Stimulated activated memory B cell treated with anti-CD40 and anti-IgM and Interleukin-4, amounts not matched to agents 10 μg/mL and 1 μg/mL and 100 μg/mL, for 72 hours (primary cell): ENCODE results near the gene CRYAA.
A peak's percentile ranks its signal among the peaks of the same experiment; 100 is the strongest.

Experiments
- ATAC-seq: fragments of 150-1000 bp; cut with Tn5 transposase; 2 replicates; pipeline ENCODE4 v1.10.0; 2021
- H3K27ac Mint-ChIP-seq: one replicate; pipeline ENCODE4 v1.8.0; 2022; ENCODE audit warnings: mild to moderate bottlenecking, mixed read lengths
- H3K27me3 Mint-ChIP-seq: one replicate; pipeline ENCODE4 v1.8.0; 2022; ENCODE audit warnings: mixed read lengths
- H3K36me3 Mint-ChIP-seq: one replicate; pipeline ENCODE4 v1.8.0; 2022; ENCODE audit warnings: mixed read lengths
- H3K4me1 Mint-ChIP-seq: one replicate; pipeline ENCODE4 v1.8.0; 2022; ENCODE audit warnings: mixed read lengths
- H3K4me3 Mint-ChIP-seq: one replicate; pipeline ENCODE4 v1.8.0; 2022; ENCODE audit warnings: mild to moderate bottlenecking, moderate library complexity, mixed read lengths
- H3K9me3 Mint-ChIP-seq: one replicate; pipeline ENCODE4 v1.8.0; 2022; ENCODE audit warnings: mixed read lengths

Gene CRYAA

GRCh38 chr21:43191521-43191920, 22.7 kb downstream of the CRYAA start:
- Mint-ChIP-seq H3K27me3 (peaks cover 49% of the 10 kb centered on the region), H3K36me3 (peaks cover 9% of the 10 kb centered on the region), H3K9me3 (no peaks in the 10 kb centered on the region), H3K4me3 (no peak overlapping the region), H3K4me1 (peaks cover 76% of the 10 kb centered on the region), H3K27ac (no peak overlapping the region)
- no peak for ATAC-seq

- Mint-ChIP-seq H3K9me3 (no peaks in the 10 kb centered on the region), H3K27me3 (peaks cover 50% of the 10 kb centered on the region), H3K4me1 (peaks cover 78% of the 10 kb centered on the region), H3K27ac (peak overlapping the region; percentile 25), H3K36me3 (peaks cover 9% of the 10 kb centered on the region), H3K4me3 (no peak overlapping the region)
- no peak for ATAC-seq
These were observed 23.2 kb downstream of the CRYAA start for GRCh38 chr21:43191971-43192370.

GRCh38 chr21:43192501-43193081, 23.8 kb downstream of the CRYAA start:
- H3K27ac Mint-ChIP-seq = peak overlapping the region; percentile 25
- no peak for ATAC-seq
- peaks cover 83% of the 10 kb centered on the region for H3K4me1 Mint-ChIP-seq
- H3K4me3 Mint-ChIP-seq = no peak overlapping the region
- H3K9me3 Mint-ChIP-seq = peaks cover 2% of the 10 kb centered on the region
- H3K27me3 Mint-ChIP-seq = peaks cover 50% of the 10 kb centered on the region
- H3K36me3 Mint-ChIP-seq = peaks cover 9% of the 10 kb centered on the region

DNA sequence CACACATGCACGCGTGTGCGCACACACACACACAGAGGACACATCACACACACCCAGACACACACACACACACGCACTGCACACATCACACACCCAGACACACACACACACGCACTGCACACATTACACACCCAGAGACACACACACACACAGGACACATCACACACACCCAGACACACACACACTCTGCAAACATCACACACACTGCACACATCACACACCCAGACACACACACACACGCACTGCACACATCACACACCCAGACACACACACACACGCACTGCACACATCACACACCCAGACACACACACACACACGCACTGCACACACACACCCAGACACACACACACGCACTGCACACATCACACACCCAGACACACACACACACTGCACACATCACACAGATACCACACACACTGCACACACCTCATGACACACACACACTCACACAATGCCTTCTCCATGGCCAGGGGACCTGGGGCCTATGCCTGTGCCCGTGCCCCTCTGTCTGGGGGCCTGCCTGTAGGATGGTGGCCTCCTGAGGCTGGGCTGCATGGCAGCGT, 24.4 kb downstream of the CRYAA start:
- H3K27ac Mint-ChIP-seq = peak overlapping the region; percentile 25
- H3K36me3 Mint-ChIP-seq = peaks cover 10% of the 10 kb centered on the region
- peak; percentile 18 for ATAC-seq
- peaks cover 3% of the 10 kb centered on the region for H3K9me3 Mint-ChIP-seq
- peaks cover 77% of the 10 kb centered on the region for H3K4me1 Mint-ChIP-seq
- no peak overlapping the region for H3K4me3 Mint-ChIP-seq
- peaks cover 50% of the 10 kb centered on the region for H3K27me3 Mint-ChIP-seq

DNA sequence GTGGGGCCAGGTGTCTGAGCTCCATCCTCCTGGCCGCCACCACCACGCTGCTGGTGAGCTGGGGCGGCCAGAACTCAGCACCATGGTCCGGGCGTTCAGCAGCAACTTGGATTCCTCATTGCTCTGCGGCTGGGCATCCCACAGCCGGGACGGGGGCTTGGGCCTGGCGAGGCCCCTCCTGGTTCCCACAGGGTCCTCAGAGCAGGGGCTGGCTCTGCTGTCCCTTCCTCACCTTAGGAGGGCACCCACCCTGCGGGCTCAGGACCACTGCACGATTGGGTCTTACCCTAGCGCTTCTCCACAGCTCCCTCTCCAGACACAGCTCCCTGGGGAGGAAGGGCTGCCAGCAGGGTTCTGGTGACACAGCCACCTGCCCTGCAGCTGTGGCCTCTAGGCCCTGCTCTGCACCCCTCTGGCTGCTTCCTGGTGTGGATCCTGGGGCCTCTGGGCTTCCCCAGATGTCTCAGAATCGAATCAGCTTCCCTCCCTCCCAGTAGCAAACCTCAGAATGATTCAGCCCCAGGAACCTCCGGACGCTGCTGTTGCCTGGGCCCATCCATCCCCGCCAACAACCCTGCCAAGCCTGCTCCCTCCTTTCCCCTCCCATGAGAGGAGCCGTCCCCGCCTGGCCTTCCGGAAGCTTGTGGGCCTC, 25.0 kb downstream of the CRYAA start:
- Mint-ChIP-seq H3K9me3 (peaks cover 9% of the 10 kb centered on the region), H3K36me3 (peaks cover 15% of the 10 kb centered on the region), H3K27me3 (peaks cover 50% of the 10 kb centered on the region), H3K27ac (peak overlapping the region; percentile 79), H3K4me1 (peaks cover 71% of the 10 kb centered on the region), H3K4me3 (no peak overlapping the region)
- ATAC-seq = peak; percentile 72

DNA sequence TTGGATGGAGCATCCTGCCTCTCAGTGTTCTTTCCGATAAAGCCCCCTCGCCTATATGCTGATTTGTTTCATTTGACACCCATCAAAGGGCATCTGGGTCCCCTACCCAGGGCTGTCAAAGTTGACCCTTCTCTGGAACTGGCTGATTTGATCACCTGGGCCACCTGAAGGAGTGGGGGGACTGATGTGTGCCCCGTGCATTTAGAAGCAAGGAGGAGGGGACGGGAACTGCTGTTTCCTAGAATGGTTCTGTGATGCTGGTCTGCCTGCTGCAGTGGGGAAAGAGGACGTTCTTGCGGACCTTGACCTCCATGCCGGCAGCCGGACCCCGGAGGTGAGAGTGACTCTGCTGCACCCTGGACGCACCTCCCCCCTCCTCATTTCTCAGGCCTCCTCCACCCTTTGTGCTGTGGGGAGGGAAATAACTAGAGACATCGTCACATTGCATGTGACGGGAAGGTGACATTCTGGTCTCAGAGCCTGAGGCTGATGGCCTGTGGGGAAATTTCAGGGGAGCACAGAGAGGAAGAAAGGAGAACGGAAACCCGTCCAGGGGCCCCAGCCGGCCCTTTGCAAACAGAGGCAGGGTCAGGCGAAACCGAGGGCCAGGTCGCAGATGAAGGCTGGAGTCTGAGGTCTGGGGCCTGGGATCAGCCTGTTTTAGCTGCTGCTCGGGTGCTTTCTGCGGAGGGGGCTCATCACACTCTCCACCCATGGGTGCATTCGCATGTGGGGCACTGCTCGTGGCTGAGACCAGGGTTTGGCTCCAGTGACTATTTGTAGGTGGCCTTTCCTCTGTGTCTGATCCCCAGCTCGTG, 25.7 kb downstream of the CRYAA start:
- Mint-ChIP-seq H3K27me3 (peaks cover 50% of the 10 kb centered on the region), H3K4me1 (peaks cover 68% of the 10 kb centered on the region), H3K27ac (peak overlapping the region; percentile 79), H3K4me3 (peak overlapping the region; percentile 2), H3K9me3 (peaks cover 12% of the 10 kb centered on the region), H3K36me3 (peaks cover 15% of the 10 kb centered on the region)
- ATAC-seq = peak; percentile 79

GRCh38 chr21:43195121-43196021, 26.6 kb downstream of the CRYAA start:
- Mint-ChIP-seq H3K27me3 (peaks cover 50% of the 10 kb centered on the region), H3K4me1 (peaks cover 62% of the 10 kb centered on the region), H3K36me3 (peaks cover 15% of the 10 kb centered on the region), H3K9me3 (peaks cover 12% of the 10 kb centered on the region), H3K27ac (peak overlapping the region; percentile 79), H3K4me3 (peak overlapping the region; percentile 19)
- ATAC-seq = no peak

DNA sequence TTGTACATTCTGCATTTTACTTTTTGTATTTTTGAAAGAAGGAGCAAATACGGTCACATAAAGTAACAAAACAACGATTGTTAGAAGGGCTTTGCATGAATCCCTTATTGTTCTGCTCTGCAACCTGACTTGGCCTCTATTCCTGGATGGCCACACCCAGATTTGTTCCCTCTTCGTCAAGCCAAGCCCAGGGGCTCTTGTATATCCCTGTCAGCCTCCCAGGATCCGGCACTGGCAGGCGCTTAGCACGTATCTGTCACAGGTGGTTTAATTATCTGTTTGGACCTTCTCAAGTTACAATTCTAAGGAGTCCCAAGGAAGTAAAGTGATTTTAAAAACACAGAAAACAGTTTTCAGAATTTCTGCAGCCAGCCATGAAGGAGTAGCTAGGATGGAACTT, 28.0 kb downstream of the CRYAA start:
- Mint-ChIP-seq H3K4me1 (peaks cover 51% of the 10 kb centered on the region), H3K27ac (no peak overlapping the region), H3K36me3 (peaks cover 18% of the 10 kb centered on the region), H3K27me3 (peaks cover 48% of the 10 kb centered on the region), H3K9me3 (peaks cover 22% of the 10 kb centered on the region), H3K4me3 (no peak overlapping the region)
- ATAC-seq = no peak

DNA sequence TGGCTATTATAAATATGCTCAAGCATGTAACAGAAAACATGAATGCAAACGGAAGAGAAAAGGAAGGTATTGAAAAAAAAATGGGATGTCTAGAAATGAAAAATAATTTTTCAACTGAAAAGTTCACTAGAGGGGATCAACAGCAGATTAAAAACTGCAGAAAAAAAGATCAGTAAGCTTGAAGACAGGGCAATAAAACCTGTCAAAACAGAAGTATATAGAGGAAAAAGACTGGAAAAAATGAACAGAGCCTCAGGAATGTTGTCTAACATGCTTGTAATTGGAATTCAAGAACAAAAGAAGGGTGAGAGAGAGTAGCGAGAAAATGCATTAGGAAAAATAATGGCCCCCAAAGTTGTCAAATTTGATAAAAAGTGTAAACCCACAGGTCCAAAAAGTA, 29.6 kb downstream of the CRYAA start:
- H3K27me3 Mint-ChIP-seq = peaks cover 33% of the 10 kb centered on the region
- H3K36me3 Mint-ChIP-seq = peaks cover 19% of the 10 kb centered on the region
- ATAC-seq = no peak
- peaks cover 24% of the 10 kb centered on the region for H3K9me3 Mint-ChIP-seq
- H3K27ac Mint-ChIP-seq = no peak overlapping the region
- H3K4me1 Mint-ChIP-seq = peaks cover 37% of the 10 kb centered on the region
- H3K4me3 Mint-ChIP-seq = no peak overlapping the region

GRCh38 chr21:43201491-43201890, 32.7 kb downstream of the CRYAA start:
- no peak for ATAC-seq
- Mint-ChIP-seq H3K4me1 (peaks cover 7% of the 10 kb centered on the region), H3K9me3 (peaks cover 24% of the 10 kb centered on the region), H3K4me3 (no peak overlapping the region), H3K27me3 (peaks cover 13% of the 10 kb centered on the region), H3K27ac (no peak overlapping the region), H3K36me3 (peaks cover 21% of the 10 kb centered on the region)

DNA sequence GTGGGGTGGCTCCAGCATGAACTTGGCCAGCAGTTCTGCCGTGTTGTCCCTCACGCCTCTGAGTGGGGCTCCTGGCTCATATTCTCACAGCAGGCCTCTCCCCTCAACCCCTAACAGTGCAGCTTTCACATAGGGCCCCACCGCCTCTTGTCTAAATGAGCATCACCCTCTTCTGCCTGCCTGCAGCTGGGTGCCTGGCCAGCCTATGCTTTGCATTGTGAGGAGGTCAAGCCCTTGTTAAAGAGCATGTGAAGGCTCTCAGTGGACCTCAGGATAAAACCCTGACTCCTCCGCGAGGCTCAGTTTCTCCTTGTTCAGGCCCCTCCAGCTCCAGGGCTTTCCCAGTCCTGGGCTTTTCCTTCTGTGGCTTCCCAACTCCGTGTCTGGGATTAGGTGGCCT, 34.8 kb downstream of the CRYAA start:
- Mint-ChIP-seq H3K27me3 (peaks cover 33% of the 10 kb centered on the region), H3K4me3 (no peak overlapping the region), H3K9me3 (peaks cover 16% of the 10 kb centered on the region), H3K4me1 (peaks cover 5% of the 10 kb centered on the region), H3K36me3 (peaks cover 15% of the 10 kb centered on the region), H3K27ac (no peak overlapping the region)
- no peak for ATAC-seq

DNA sequence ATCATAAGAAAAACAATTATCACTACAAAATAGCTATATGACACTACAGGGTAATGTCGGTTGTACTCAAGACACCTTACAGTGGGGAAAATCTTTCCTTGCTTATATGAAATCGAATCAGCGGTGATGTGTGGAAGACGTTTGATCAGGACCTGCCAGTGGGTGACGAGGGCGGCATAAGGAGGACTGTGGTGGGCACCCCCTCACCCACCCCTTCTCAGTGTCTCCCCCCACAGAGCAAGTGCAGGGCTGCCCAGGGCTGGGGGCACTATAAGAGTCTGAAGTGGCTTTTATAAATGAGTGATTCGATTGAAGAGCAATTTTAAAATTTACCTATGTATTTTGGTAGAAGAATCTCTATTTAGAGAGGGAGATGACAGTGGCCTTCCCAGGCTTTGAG, 35.8 kb downstream of the CRYAA start:
- H3K9me3 Mint-ChIP-seq = peaks cover 12% of the 10 kb centered on the region
- no peak overlapping the region for H3K4me3 Mint-ChIP-seq
- H3K27ac Mint-ChIP-seq = no peak overlapping the region
- ATAC-seq = no peak
- peaks cover 39% of the 10 kb centered on the region for H3K27me3 Mint-ChIP-seq
- peaks cover 15% of the 10 kb centered on the region for H3K36me3 Mint-ChIP-seq
- H3K4me1 Mint-ChIP-seq = peaks cover 5% of the 10 kb centered on the region

DNA sequence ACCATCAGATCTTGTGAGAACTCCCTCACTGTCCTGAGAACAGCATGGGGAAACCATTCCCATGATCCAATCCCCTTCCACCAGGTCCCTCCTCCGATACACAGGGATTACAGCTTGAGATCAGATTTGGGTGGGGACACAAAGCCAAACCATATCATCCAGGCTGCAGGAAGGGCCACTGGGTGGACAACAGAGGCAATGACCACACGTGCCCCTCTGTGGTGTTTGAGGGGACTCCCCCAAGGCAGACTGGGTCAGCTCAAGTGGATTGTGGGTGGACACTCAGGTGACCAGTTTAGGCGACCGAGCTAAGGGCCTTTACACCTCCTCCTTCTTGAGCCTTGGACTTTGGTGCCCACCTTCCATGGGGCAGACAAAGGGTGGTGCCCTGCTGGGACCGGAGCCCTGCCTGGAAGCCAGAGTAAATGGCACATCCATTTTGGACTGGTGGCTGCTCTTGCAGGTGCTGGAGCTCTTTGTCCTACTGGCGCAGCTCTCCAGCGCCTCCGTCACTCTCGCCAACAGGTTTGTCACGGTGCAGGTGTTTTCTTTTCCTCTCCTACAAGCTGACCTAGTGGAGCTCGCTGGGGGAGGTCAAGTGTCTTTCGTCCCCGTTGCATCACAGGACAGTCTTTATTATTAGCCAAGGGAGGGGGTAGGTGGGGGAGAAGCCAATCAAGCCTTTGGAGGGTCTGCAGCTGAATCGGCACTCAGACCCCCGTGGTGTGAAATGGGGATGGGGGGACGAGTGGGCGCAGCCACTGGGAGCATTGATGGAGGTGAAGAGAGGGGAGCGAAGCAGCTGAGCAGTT, 37.6 kb downstream of the CRYAA start:
- Mint-ChIP-seq H3K4me3 (no peak overlapping the region), H3K9me3 (peaks cover 4% of the 10 kb centered on the region), H3K27me3 (peaks cover 39% of the 10 kb centered on the region), H3K4me1 (peaks cover 9% of the 10 kb centered on the region), H3K36me3 (peaks cover 15% of the 10 kb centered on the region), H3K27ac (no peak overlapping the region)
- no peak for ATAC-seq

DNA sequence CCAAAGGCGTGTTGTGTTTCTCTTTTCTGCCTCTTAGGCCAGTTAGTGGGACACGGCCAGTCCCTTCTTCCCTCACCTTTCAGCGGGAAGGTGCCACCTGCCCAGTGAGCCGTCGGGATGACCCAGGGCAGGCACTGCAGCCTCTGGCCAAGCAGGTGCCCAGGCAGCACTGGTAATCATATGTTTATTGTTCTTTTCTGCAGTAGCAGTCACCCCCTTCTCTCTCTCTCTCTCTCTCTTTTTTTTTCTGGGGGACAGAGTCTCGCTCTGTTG, 38.2 kb downstream of the CRYAA start:
- H3K4me3 Mint-ChIP-seq = no peak overlapping the region
- peaks cover 39% of the 10 kb centered on the region for H3K27me3 Mint-ChIP-seq
- peaks cover under 1% of the 10 kb centered on the region for H3K9me3 Mint-ChIP-seq
- ATAC-seq = no peak
- peaks cover 9% of the 10 kb centered on the region for H3K4me1 Mint-ChIP-seq
- no peak overlapping the region for H3K27ac Mint-ChIP-seq
- peaks cover 11% of the 10 kb centered on the region for H3K36me3 Mint-ChIP-seq
